T-helper 2 cell (primary cell): Measurements from ENCODE around the gene PPIG.
"Not testable (repeated sequence)": the region's sequence is repeated elsewhere in the genome, so short reads cannot be mapped to it uniquely, and the experiment has no call there.

Source experiments
- DNase-seq, 5 experiments: peaks; one replicate each; pipeline versions ENCODE4 v3.0.0 to v3.0.0-alpha.2; 2012 to 2022

Gene PPIG

GRCh38 chr2:169596546-169596945 lies 12.4 kb downstream of the PPIG start:
- DNase-seq, result not testable (repeated sequence)

DNA sequence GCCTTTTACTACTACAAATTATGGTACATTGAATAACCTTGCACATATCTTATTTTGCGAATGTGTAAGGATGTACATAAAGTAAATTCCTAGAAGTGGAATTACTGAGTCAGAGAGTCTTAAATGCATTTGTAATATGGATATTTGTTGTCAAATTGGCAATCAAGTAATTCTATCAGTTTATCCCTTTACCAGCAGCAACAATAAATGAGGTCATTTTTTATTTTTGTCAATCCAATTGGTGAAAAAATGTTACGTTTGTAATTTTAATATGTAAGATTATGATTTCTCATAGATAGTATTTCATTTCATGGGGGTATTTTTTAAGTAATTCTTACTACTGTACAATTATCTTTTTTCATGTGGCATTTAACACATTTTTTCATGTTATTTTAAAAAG lies 14.8 kb downstream of the PPIG start:
- no peak for DNase-seq

- no peak for DNase-seq
Measured at GRCh38 chr2:169599568-169599967, 15.4 kb downstream of the PPIG start.

DNA sequence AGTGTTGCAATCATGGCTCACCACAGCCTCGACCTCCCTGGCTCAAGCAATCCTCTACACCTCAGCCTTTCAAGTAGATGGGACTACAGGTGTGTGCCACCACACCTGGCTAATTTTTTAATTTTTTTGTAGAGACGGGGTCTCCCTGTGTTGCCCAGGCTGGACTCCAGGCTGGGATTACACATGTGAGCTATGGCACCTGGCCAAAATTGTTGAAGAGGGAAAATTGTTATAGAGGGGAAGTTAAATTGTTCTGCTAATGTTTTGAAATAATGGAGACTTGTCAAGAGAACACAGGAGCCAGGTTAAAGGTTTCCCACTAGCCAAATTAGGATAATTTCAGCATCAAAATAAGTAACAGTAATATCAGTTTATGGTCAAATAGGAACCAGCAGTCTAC lies 25.1 kb downstream of the PPIG start:
- no peak for DNase-seq

GRCh38 chr2:169613876-169614275 lies 29.7 kb downstream of the PPIG start:
- DNase-seq, result no peak

DNA sequence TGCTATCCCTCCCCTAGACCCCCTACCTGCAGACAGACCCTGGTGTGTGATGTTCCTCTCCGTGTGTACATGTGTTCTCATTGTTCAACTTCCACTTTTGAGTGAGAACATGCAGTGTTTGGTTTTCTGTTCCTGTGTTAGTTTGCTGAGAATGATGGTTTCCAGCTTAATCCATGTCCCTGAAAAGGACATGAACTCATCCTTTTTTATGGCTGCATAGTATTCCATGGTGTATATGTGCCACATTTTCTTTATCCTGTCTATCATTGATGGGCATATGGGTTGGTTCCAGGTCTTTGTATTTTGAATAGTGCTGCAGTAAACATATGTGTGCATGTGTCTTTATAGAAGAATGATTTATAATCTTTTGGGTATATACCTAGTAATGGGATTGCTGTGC lies 31.8 kb downstream of the PPIG start:
- DNase-seq, result not testable (repeated sequence)

DNA sequence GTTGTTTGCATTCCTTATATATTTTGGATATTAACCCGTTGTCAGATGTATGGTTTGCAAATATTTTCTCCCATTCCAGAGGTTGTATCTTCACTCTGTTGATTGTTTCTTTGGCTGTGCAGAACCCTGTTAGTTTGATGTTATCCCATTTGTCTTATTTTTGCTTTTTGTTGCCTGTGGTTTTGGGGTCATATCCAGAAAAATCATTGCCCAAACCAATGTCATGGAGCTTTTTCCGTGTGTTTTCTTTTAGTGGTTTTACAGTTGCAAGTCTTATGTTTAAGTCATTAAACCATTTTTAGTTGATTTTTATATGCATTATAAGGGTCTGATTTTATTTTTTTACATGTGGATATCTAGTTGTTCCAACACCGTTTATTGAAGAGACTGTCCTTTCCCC lies 35.8 kb downstream of the PPIG start:
- no peak for DNase-seq

DNA sequence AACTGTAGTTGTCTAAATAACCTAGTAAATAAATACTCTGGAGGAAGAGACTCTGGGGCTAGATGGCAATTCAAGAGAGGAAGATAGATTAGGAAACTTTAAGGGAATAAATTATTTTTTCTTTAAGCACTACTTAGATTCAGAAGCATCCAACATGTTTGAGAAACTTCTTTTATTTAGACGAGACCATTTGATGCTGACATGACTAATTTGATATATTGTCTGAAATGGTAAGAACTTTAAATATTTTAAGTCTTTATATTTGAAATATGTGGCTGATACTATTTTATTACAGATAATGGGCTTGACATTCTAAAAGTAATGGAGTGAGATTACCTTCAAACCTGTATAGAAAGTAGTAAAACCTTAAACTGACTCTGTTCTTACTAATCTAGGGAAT lies 36.4 kb downstream of the PPIG start:
- no peak for DNase-seq

- peak in 1 of 5 experiments; percentile 79 for DNase-seq
Measured at GRCh38 chr2:169623235-169623634, 39.1 kb downstream of the PPIG start.

- no peak for DNase-seq
Measured at GRCh38 chr2:169625781-169626180, 41.6 kb downstream of the PPIG start.

DNA sequence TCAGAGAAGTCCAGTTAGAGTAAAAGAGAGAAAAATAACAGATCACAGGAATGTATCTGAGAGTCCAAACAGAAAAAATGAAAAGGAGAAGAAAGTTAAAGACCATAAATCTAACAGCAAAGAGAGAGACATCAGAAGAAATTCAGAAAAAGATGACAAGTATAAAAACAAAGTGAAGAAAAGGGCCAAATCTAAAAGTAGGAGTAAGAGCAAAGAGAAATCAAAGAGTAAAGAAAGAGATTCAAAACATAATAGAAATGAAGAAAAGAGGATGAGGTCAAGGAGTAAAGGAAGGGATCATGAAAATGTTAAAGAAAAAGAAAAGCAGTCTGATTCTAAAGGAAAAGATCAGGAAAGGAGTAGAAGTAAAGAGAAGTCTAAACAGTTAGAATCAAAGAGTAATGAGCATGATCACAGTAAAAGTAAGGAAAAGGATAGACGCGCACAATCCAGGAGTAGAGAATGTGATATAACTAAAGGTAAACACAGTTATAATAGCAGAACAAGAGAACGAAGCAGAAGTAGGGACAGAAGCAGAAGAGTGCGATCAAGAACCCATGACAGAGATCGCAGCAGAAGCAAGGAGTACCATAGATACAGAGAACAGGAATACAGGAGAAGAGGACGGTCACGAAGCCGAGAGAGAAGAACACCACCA lies 52.4 kb downstream of the PPIG start:
- no peak for DNase-seq

DNA sequence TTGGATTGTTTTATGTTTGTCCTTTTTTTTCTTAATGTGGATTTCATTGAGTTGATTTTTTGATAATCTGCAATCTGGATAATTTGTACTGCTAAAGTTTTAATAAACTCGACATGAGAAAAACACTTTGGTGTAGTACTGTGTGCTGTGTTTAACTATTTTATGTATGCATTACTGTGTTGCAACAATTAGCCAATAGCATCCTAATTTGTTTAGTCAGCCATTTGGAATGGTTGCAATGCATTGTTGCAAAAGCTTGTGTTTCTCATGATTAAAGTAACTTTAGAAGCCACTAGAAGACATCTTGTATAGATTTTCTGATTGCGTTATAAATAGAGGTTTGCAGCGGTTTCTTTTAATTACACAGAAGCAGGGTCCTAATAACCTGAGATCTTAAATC lies 53.5 kb downstream of the PPIG start:
- DNase-seq, result no peak

- DNase-seq, result no peak
Measured at GRCh38 chr2:169640104-169640503, 56.0 kb downstream of the PPIG start.

DNA sequence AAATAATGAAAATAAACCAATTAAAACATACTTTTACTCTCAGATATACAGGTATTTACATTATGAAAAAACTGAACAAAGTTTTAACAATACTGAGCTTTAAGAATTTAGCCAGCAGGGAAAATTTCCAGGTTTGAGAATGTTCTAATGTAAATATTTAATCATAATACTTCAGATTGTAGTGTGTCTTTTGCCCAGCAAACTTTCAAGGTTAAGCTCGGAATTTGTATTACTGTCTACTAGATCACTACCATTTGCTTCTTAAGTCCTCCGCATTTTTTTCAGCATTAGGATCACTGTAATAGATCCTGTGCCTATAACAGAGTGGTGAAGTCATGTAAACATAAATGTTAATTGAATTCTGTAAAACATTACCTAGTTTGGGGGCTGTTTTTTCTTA lies 57.3 kb downstream of the PPIG start:
- no peak for DNase-seq

DNA sequence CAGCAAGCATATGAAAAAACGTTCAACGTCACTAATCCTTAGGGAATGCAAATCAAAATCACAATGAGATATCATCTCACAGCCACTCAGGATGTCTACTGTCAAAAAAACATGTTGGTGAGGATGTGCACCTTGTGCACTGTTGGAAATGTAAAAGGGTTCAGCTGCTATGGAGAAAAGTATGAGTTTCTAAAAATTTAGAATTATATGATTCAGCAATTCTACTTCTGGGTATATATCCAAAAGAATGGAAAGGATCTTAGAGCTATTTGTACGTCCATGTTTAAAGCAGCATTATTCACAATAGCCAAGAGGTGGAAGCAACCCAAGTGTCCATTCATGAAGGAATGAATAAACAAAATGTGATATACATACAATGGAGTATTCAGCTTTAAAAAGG lies 60.0 kb downstream of the PPIG start:
- DNase-seq, result no peak

GRCh38 chr2:169647496-169647895 lies 63.3 kb downstream of the PPIG start:
- DNase-seq, result no peak

- no peak for DNase-seq
Measured at GRCh38 chr2:169649278-169649677, 65.1 kb downstream of the PPIG start.

DNA sequence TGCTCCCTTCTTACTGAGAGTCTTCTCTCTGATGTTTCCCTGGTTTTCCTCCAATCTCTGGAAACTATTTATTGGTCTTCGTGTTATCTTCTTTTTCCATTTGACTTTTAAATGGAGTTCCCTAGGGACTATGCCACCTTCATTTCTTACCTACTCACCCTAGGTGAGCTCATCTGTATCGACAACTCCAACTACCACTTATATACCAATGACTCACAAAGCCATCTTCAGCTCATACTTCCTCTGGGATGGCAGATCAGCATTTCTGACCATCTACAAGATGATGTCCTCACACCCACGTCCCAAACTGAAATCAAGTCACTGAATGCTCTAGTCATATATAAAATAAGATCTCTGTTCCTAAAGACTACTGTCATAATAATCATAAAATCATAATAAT lies 69.5 kb downstream of the PPIG start:
- no peak for DNase-seq

- DNase-seq, result no peak
Measured at GRCh38 chr2:169656164-169656563, 72.0 kb downstream of the PPIG start.

- DNase-seq, result no peak
Measured at GRCh38 chr2:169658877-169659276, 74.7 kb downstream of the PPIG start.

DNA sequence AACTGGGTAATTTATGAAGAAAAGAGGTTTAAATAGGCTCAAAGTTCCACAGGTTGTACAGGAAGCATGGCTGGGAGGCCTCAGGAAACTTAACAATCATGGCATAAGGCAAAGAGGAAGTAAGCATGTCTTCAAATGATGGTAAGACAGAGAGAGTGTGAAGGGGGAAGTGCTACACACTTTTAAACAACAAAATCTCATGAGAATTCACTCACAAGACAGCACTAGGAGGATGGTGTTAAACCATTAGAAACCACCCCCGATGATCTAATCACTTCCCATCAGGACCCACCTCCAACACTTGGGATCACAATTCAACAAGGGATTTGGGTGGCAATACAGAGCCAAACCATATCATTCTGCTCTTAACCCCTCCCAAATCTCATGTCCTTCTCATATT lies 75.2 kb downstream of the PPIG start:
- peak in 1 of 5 experiments; percentile 3 for DNase-seq

DNA sequence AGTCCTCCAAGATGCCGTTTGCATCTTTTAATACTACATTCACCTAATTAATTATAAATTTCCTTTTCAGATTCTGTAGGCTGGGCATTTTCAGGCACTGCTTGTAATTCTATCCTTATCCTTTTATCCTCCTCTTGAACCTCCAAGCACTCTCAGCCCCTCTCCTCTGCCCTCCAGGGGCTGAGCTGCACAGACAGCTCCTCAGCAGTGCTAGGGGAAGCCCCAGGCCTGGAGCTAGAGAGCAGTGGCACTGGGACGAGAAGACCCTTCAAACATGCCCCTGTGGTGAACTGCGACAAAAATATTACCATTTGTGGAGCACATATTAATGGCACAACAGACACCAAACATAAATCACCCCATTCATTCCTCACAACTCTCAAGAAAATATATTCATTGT lies 77.1 kb downstream of the PPIG start:
- no peak for DNase-seq

GRCh38 chr2:169662744-169663143 lies 78.6 kb downstream of the PPIG start:
- no peak for DNase-seq

DNA sequence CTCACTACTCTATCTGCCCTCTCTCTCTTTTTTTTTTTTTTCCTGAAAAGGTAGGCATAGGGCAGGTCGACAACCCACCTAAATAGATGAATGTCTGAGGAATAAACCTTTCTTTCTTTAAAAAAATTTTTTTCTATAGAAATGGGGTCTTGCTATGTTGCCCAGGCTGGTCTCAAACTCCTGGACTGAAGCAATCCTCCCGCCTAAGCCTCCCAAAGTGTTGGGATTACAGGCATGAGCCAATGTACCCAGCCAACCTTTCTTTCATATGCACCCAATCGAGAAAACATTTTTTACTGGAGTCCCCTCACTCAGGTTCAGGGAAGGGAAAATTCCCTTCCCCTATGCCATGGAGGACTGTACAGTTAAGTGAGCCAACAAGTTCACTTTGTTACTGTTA lies 79.1 kb downstream of the PPIG start:
- no peak for DNase-seq

DNA sequence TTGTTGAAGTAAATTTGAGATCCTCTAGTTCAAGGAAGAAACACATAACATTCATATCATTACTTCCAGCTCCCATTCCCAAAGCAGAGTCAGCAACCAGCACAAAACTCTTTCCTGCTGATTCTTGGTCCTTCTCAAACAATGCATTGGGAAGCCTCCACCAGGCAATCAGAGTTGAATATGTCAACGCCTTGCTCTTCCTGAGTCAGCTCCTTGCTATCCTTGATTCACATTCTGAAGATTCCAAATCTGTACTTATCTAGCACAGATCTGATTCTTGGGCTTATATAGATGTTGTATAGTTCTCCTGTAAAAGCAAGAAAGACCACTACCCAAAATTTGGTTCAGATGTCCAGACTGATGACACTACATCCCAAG lies 80.4 kb downstream of the PPIG start:
- no peak for DNase-seq
